Cardiac muscle cell (in vitro differentiated cells and primary cell): Measurements from ENCODE around the gene SEC14L3. TPM values are rescaled to one million over a fixed set of nuclear protein-coding genes. Genes with fewer than 3 reads are reported as not detected.

Experiments used
- DNase-seq, 2 donors: peaks; one replicate each; pipeline versions ENCODE4 v3.0.0 to v3.0.0-alpha.2; 2010 to 2017; ENCODE audit warnings: low read depth in 1 of 2, low spot score in 1 of 2
- H3K27ac ChIP-seq: fragments of 200-600 bp; sonication (generic); 2 replicates; pipeline ENCODE4 v1.5.1; 2016
- H3K27me3 ChIP-seq: fragments of 200-600 bp; sonication (generic); 2 replicates; pipeline ENCODE4 v1.6.0; 2016; ENCODE audit warnings: control low read depth
- H3K36me3 ChIP-seq: fragments of 200-600 bp; sonication (generic); 2 replicates; pipeline ENCODE4 v1.5.1; 2016; ENCODE audit warnings: control low read depth
- H3K4me1 ChIP-seq: fragments of 200-600 bp; sonication (generic); 2 replicates; pipeline ENCODE4 v1.8.1; 2017; ENCODE audit warnings: low read depth, mild to moderate bottlenecking, mixed run types
- H3K4me3 ChIP-seq: fragments of 200-600 bp; sonication (generic); 2 replicates; pipeline ENCODE4 v1.5.1; 2016; ENCODE audit warnings: mild to moderate bottlenecking
- H3K9me3 ChIP-seq: fragments of 200-600 bp; sonication (generic); 2 replicates; pipeline ENCODE4 v1.5.1; 2017; ENCODE audit warnings: low read depth, mild to moderate bottlenecking, control low read depth
- polyA plus RNA-seq: library from polyadenylated mRNA; unstranded; fragments of >200 nt; fragmentation: Nextera tagmentation; extraction: Ambion mirVana; gene quantifications from 2 replicates; pipeline ENCODE4 v1.2.1, GENCODE V29; 2016
- total RNA-seq: library from RNA; depleted of rRNA; stranded (reverse); fragments of >200 nt; gene quantifications from 2 replicates; pipeline ENCODE4 v1.2.3, GENCODE V29; 2016
- TF ChIP-seq, protein P1 (sequence below): IDR thresholded peaks from 2 replicates; pipeline ENCODE4 v1.5.1; 2012; ENCODE audit warnings: low read depth, mild to moderate bottlenecking, low read length

The SEC14L3 gene
- total and polyA plus RNA-seq, 2 experiments from 2014 or later, result not detected

DNA sequence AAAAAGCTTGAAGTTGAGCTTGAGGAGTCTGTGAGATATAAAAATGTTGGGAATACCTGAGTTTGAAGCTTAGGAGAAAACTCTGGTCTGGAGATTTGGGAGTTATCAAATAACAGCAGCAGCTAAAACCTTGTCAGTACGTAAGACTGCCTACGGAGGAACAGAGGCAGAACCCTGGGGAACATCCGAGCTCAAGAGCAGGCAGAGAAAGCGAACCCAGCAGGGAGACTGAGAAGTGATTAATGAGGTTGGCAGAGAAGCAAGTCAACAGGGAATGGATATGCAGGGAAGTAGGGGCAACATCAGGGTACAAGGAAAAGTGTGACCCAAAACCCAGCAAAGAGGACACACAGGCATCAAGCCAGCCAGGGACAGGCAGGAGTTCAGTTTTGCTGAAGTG is 58.8 kb downstream of the SEC14L3 start:
- Histone ChIP-seq H3K27me3 (no peaks in the 10 kb centered on the region), H3K36me3 (peaks cover 7% of the 10 kb centered on the region), H3K4me1 (no peaks in the 10 kb centered on the region), H3K9me3 (no peaks in the 10 kb centered on the region), H3K27ac (no peak overlapping the region), H3K4me3 (no peak overlapping the region)
- DNase-seq, result no peak
- TF ChIP-seq, protein P1, sequence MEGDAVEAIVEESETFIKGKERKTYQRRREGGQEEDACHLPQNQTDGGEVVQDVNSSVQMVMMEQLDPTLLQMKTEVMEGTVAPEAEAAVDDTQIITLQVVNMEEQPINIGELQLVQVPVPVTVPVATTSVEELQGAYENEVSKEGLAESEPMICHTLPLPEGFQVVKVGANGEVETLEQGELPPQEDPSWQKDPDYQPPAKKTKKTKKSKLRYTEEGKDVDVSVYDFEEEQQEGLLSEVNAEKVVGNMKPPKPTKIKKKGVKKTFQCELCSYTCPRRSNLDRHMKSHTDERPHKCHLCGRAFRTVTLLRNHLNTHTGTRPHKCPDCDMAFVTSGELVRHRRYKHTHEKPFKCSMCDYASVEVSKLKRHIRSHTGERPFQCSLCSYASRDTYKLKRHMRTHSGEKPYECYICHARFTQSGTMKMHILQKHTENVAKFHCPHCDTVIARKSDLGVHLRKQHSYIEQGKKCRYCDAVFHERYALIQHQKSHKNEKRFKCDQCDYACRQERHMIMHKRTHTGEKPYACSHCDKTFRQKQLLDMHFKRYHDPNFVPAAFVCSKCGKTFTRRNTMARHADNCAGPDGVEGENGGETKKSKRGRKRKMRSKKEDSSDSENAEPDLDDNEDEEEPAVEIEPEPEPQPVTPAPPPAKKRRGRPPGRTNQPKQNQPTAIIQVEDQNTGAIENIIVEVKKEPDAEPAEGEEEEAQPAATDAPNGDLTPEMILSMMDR, result no peak

DNA sequence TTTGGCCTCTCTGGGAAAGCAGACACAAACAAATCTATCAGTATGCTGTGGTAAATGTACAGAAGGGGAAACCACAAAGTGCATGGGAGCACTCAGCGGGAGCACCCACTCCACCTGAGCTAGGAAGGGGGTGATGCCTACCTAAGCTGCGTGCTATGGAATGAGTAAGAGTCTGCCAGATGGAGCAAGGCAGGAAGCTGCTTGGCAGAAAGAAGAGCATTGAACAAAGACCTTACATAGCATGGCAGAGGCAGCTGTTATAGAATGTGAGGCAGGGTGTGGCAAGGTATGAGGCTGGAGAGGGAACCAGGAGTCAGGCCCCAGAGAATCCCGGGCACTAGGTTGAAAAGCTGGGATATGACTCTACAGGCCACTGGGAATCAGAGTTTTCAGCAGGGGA is 60.0 kb downstream of the SEC14L3 start:
- TF ChIP-seq, protein P1, result no peak
- Histone ChIP-seq H3K36me3 (peaks cover under 1% of the 10 kb centered on the region), H3K4me1 (no peaks in the 10 kb centered on the region), H3K9me3 (no peaks in the 10 kb centered on the region), H3K27me3 (no peaks in the 10 kb centered on the region), H3K27ac (no peak overlapping the region), H3K4me3 (no peak overlapping the region)
- no peak for DNase-seq

Other genes with a start within 250 kb of the SEC14L3 start
- 0.39 and 1.0 TPM in 2 replicates for gene LIF, start 225.3 kb downstream of the SEC14L3 start, total RNA-seq
- gene LIF, start 225.3 kb downstream of the SEC14L3 start, polyA plus RNA-seq, result 0.64 and 1.7 TPM in 2 replicates
- gene OSM, start 205.2 kb downstream of the SEC14L3 start, total RNA-seq, result not detected in 2 replicates
- not detected in 2 replicates for gene OSM, start 205.2 kb downstream of the SEC14L3 start, polyA plus RNA-seq
- 19.0 and 19.6 TPM in 2 replicates for gene CASTOR1, start 182.5 kb downstream of the SEC14L3 start, total RNA-seq
- 22.2 and 29.0 TPM in 2 replicates for gene CASTOR1, start 182.5 kb downstream of the SEC14L3 start, polyA plus RNA-seq
- 18.8 and 21.8 TPM in 2 replicates for gene TBC1D10A, start 145.1 kb downstream of the SEC14L3 start, total RNA-seq
- gene TBC1D10A, start 145.1 kb downstream of the SEC14L3 start, polyA plus RNA-seq, result 11.8 and 14.9 TPM in 2 replicates
- 90.5 and 160 TPM in 2 replicates for gene SF3A1, start 115.1 kb downstream of the SEC14L3 start, total RNA-seq
- gene SF3A1, start 115.1 kb downstream of the SEC14L3 start, polyA plus RNA-seq, result 92.6 and 124 TPM in 2 replicates
- gene CCDC157, start 115.0 kb downstream of the SEC14L3 start, total RNA-seq, result 8.7 and 12.9 TPM in 2 replicates
- gene CCDC157, start 115.0 kb downstream of the SEC14L3 start, polyA plus RNA-seq, result 5.0 and 7.1 TPM in 2 replicates
- 30.4 and 39.8 TPM in 2 replicates for gene RNF215, start 84.6 kb downstream of the SEC14L3 start, total RNA-seq
- gene RNF215, start 84.6 kb downstream of the SEC14L3 start, polyA plus RNA-seq, result 9.5 and 13.1 TPM in 2 replicates
- gene SEC14L2, start 75.0 kb downstream of the SEC14L3 start, total RNA-seq, result 2.2 and 2.9 TPM in 2 replicates
- 11.2 and 13.9 TPM in 2 replicates for gene SEC14L2, start 75.0 kb downstream of the SEC14L3 start, polyA plus RNA-seq
- gene MTFP1, start 46.2 kb downstream of the SEC14L3 start, total RNA-seq, result 39.3 and 73.4 TPM in 2 replicates
- 64.8 and 100.0 TPM in 2 replicates for gene MTFP1, start 46.2 kb downstream of the SEC14L3 start, polyA plus RNA-seq
- gene SEC14L4, start 33.7 kb upstream of the SEC14L3 start, total RNA-seq, result 0.33 TPM in 1 of 2 replicates, not detected in the other
- gene SEC14L4, start 33.7 kb upstream of the SEC14L3 start, polyA plus RNA-seq, result 0.09 TPM in 1 of 2 replicates, not detected in the other
- 2.4 and 4.7 TPM in 2 replicates for gene SEC14L6, start 74.7 kb upstream of the SEC14L3 start, total RNA-seq
- gene SEC14L6, start 74.7 kb upstream of the SEC14L3 start, polyA plus RNA-seq, result 1.2 and 2.2 TPM in 2 replicates
- gene GAL3ST1, start 102.6 kb upstream of the SEC14L3 start, total RNA-seq, result 0.32 and 2.9 TPM in 2 replicates
- 1.5 and 4.6 TPM in 2 replicates for gene GAL3ST1, start 102.6 kb upstream of the SEC14L3 start, polyA plus RNA-seq
- 49.1 and 56.3 TPM in 2 replicates for gene PES1, start 119.9 kb upstream of the SEC14L3 start, total RNA-seq
- 52.5 and 57.7 TPM in 2 replicates for gene PES1, start 119.9 kb upstream of the SEC14L3 start, polyA plus RNA-seq
- 6.1 and 6.6 TPM in 2 replicates for gene TCN2, start 135.2 kb upstream of the SEC14L3 start, total RNA-seq
- 7.6 and 7.8 TPM in 2 replicates for gene TCN2, start 135.2 kb upstream of the SEC14L3 start, polyA plus RNA-seq
- gene SLC35E4, start 163.8 kb upstream of the SEC14L3 start, total RNA-seq, result 8.7 and 12.2 TPM in 2 replicates
- 7.6 and 8.2 TPM in 2 replicates for gene SLC35E4, start 163.8 kb upstream of the SEC14L3 start, polyA plus RNA-seq
- gene DUSP18, start 195.9 kb upstream of the SEC14L3 start, total RNA-seq, result 6.1 and 6.8 TPM in 2 replicates
- gene DUSP18, start 195.9 kb upstream of the SEC14L3 start, polyA plus RNA-seq, result 11.0 and 16.2 TPM in 2 replicates
- 19.4 and 39.2 TPM in 2 replicates for gene OSBP2, start 222.9 kb upstream of the SEC14L3 start, total RNA-seq
- 21.0 and 32.5 TPM in 2 replicates for gene OSBP2, start 222.9 kb upstream of the SEC14L3 start, polyA plus RNA-seq